22Rv1 (cell line): Measurements from ENCODE around the gene TUBGCP3.

ENCODE experiments used
- ZFX ChIP-seq: fragments of 450-650 bp; IDR thresholded peaks from 2 replicates; pipeline ENCODE4 v1.6.1; 2017; ENCODE audit warnings: antibody characterized with exemption, borderline replicate concordance
- TF ChIP-seq, protein P1 (sequence below): fragments of 450-650 bp; IDR thresholded peaks from 2 replicates; pipeline ENCODE4 v1.5.1; 2017; ENCODE audit warnings: mild to moderate bottlenecking

DNA sequence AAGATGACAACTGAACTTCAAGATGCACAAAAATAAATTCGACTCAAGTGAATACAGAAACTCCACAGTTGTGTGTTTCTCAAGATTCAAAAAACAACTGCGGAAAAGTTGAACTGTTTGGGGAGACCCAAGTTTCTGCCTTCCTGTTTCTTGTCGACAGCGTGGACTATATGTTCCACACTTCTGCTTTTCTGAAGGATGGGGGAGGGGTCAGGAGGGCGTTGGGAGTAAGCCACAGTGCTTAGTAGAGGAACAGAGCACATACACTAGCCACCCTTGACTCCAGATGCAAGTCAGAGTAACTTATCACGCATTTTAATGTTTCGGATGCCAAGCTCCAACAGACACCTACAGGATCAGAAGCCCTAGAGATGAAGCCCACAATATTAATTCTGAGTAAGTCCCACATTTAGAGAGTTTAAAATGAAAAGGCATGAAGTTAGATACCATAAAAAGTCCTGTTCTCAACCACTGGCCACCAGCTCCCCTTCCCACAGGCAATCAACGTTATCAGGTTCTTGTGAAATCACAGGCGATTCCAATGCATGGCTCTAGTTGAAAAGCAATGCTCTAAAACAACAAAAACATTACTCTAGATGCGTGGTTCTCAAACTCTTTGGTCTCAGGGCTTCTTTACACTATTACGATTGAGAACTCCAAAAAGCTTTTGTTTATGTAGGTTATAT, 4.2 kb downstream of the TUBGCP3 start:
- TF ChIP-seq, protein P1, sequence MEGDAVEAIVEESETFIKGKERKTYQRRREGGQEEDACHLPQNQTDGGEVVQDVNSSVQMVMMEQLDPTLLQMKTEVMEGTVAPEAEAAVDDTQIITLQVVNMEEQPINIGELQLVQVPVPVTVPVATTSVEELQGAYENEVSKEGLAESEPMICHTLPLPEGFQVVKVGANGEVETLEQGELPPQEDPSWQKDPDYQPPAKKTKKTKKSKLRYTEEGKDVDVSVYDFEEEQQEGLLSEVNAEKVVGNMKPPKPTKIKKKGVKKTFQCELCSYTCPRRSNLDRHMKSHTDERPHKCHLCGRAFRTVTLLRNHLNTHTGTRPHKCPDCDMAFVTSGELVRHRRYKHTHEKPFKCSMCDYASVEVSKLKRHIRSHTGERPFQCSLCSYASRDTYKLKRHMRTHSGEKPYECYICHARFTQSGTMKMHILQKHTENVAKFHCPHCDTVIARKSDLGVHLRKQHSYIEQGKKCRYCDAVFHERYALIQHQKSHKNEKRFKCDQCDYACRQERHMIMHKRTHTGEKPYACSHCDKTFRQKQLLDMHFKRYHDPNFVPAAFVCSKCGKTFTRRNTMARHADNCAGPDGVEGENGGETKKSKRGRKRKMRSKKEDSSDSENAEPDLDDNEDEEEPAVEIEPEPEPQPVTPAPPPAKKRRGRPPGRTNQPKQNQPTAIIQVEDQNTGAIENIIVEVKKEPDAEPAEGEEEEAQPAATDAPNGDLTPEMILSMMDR: no peak
- TF ChIP-seq ZFX: no peak
